GM18867 (cell line): Measurements from ENCODE around the gene TCFL5.

ENCODE experiments used
- ATAC-seq: cut with Tn5 transposase; IDR thresholded peaks from one replicate; pipeline ENCODE4 v1.9.1; 2021; ENCODE audit warnings: mild to moderate bottlenecking, moderate library complexity; ENCODE audit not compliant: unreplicated experiment

The TCFL5 gene

DNA sequence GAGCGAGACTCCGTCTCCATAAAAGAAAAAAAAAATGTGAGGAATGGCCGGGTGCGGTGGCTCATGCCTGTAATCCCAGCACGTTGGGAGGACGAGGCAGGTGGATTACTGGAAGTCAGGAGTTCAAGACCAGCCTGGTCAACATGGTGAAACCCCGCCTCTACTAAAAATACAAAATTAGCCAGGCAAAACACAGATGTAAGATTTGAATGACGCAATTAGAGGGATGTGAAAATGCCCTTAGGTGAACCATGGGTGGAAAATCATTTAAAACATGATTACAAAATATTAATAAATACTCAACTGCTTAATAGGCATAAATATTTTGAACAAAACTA is 23.9 kb downstream of the TCFL5 start:
- ATAC-seq: no peak

DNA sequence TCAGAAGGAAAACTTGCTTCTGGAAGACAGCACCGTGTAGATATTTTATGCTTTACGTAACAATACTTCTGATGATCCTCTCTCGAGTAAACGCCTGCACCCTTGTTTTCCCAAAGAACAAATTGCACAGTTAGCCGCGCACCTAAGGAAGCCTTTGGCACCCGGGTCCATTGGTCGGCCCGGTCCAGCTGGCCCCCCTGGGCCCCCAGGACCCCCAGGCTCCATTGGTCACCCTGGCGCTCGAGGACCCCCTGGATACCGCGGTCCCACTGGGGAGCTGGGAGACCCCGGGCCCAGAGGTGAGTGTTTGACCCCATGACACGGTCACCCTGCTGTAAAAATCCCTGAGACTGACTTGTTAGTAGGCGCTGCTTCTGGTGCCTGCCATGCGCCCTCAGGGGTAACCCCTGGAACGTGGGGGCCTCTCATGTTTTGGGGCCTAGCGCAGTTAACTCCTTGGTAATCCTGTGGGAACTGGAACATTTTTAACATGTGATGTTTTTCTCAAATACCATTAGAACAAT is 24.6 kb downstream of the TCFL5 start:
- ATAC-seq: no peak

DNA sequence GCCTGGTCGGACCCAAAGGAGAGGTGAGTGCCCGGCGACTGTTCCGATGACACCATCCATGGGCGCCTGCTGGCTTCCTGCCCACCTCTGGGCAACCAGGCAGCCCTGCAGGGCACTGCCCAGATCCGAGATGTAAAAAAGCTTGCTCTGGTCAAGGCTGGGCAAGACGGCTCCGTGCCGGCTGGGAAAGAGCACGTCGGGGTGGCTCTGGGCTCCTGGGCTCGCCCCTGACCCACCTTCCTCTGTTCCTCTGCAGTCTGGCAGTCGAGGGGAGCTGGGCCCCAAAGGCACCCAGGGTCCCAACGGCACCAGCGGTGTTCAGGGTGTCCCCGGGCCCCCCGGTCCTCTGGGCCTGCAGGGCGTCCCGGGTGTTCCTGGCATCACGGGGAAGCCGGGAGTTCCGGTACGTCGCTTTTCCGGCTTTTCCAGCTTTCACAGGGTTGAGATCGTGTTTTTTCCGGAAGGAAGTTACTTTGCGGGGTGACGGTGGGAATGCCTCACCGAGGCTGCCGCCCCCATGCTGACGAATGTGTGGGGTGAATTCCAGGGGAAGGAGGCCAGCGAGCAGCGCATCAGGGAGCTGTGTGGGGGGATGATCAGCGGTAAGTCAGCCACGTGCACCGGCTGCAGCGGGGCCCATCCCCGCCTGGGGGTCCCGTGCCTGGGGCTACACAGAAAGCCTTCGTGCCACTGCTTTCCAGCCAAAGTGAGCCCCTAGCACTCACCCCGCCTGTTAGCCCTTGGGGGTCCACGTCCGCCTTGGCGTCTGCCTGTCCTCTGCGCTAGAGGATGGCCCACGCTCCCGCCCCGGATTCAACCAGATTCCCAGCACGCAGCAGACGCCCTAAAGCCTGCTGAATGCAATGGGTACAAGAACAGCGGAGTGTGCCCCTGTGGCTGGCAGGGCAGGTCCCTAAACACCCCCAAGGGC is 25.4 kb downstream of the TCFL5 start:
- no peak for ATAC-seq

GRCh38 chr20:62834967-62835730 is 26.5 kb downstream of the TCFL5 start:
- ATAC-seq: no peak

GRCh38 chr20:62832951-62833391 is 28.7 kb downstream of the TCFL5 start:
- peak; percentile 21 for ATAC-seq

GRCh38 chr20:62832212-62832922 is 29.3 kb downstream of the TCFL5 start:
- peak; percentile 65 for ATAC-seq

- ATAC-seq: no peak
Observed at GRCh38 chr20:62831854-62832211, 29.8 kb downstream of the TCFL5 start.

DNA sequence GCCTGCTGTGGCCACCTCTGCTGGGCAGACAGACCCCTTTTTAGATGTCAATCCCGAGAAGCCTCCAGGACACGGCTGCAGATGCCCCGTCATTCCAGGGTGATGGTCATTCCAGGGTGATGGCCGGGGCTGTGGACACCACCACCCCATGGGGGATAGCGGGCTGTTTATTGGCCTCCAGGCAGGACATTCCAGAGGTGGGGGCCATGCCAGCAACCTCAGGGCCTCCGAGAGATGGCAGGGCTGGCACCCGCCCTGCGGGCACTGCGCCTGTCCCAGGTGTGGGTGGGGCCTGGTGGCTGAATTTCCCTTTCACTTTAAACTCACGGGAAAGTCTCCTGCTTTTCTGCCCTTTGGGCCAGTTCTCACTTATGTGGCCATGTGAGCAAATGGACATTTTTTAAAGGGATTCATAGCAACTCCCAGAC is 30.2 kb downstream of the TCFL5 start:
- no peak for ATAC-seq

DNA sequence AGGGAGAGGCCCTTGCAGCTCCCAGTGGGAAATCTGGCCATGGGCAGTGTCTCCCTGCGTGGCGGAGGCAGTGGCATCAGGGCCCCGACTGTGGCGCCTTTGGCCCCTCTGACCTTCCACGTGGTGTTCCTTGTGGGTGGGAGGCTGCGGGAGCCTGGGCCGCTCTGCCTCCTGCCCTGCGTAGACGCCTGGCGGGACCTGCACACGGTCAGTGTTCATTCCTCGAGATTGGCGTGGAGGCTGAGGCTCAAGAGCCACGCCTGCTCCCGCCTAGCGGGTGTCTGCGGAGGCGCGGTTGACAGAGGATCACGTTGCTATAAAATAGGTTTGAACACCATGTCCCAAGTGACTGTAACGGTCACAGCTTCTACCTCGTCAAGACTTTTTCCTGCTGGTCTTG is 30.8 kb downstream of the TCFL5 start:
- no peak for ATAC-seq

- no peak for ATAC-seq
Observed at GRCh38 chr20:62830251-62830650, 31.4 kb downstream of the TCFL5 start.

GRCh38 chr20:62829231-62830230 is 32.1 kb downstream of the TCFL5 start:
- ATAC-seq: no peak

GRCh38 chr20:62828511-62829230 is 33.0 kb downstream of the TCFL5 start:
- no peak for ATAC-seq

- ATAC-seq: no peak
Observed at GRCh38 chr20:62828051-62828450, 33.6 kb downstream of the TCFL5 start.

GRCh38 chr20:62827311-62828038 is 34.1 kb downstream of the TCFL5 start:
- ATAC-seq: no peak

GRCh38 chr20:62826646-62827310 is 34.8 kb downstream of the TCFL5 start:
- no peak for ATAC-seq

- no peak for ATAC-seq
Observed at GRCh38 chr20:62825986-62826645, 35.5 kb downstream of the TCFL5 start.

GRCh38 chr20:62825333-62825985 is 36.2 kb downstream of the TCFL5 start:
- no peak for ATAC-seq
